HL-60/S4 treated with phorbol 12-myristate 13-acetate at 8.2 ng/mL for 4 days and 3 days (cell line): Measurements from ENCODE around the gene ROBO1.

ENCODE experiments used
- in situ Hi-C: fragments of 300-500 bp; cut with MboI; formaldehyde crosslinking; loops from 2 replicates; pipeline ENCODE4 v1.15.0; 2022; ENCODE audit warnings: low sequenced_read_pairs

ROBO1 gene

DNA sequence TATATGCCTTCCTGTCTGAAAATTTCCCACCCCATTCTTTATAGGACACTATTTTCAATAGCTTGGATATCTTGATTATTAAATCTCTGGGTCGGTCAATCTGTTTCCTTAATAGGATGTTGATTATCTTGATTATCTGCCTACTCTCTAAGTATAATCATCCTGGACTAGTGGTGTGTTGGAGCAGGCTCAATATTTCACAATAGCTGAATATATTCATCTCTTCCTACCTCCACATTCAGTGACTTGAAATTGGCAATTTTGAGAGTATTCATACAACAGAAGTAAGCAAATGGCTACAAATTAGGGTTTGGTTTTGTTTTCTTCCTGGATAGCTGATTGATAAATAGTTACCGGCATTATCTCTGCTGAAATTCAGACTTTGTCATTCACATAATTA lies 1162.6 kb downstream of the ROBO1 start:
- in situ Hi-C loops = no loop called here

DNA sequence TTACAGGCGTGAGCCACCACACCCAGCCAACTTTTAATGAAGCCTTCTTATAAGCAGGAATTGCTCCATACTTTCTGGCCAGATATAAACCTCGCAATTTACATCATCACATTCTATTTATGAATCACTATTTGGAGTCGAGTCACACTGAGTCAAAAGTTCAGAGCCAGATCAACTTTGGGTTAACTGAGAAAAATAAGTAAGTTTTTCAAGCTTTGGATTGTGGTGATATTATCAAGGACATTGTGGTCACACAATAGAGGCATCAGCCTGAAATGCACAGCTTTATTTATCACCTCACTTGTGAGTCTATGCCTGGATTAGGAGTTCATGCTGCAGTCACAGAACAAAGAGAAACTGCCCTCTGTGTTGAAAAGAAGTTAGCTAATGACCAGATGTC lies 1163.5 kb downstream of the ROBO1 start:
- in situ Hi-C loops = no loop called here

DNA sequence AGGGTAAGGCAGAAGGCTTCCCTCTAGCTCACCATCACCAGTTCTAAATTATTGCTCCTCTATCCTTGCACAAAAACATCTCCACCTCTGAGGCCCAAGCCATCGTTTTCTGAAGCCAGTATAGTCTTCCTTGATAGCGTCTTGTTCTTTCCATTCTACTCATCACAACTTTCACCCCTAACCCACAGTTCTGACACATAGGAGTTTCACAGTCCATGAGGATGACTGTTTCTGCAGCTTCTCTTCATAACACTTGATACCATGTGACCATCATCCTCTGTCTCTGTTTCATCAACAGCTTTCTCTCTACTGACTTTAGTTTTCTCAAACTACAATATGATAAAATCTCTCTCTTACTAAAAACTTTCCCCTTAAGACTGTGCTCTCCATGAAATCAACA lies 1166.5 kb downstream of the ROBO1 start:
- in situ Hi-C loops = no loop called here

DNA sequence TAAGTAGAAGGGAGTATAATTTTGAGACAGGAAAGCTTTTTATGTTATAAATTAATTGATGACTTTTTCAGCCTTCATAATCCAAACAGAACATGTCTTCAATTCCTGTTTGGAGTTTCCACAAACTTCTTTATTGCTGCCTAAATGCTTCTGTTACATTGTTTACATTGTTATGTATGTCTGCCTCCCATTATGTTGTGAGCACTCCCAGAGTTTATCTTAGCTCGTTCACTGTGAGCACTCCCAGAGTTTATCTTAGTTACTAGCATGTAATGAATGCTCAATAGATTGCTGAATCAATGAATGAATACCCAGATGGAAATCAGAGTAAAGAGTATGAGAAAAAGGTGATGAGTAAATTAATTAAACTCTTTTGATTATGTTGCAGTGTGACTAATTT lies 1178.0 kb downstream of the ROBO1 start:
- in situ Hi-C loops = no loop called here

DNA sequence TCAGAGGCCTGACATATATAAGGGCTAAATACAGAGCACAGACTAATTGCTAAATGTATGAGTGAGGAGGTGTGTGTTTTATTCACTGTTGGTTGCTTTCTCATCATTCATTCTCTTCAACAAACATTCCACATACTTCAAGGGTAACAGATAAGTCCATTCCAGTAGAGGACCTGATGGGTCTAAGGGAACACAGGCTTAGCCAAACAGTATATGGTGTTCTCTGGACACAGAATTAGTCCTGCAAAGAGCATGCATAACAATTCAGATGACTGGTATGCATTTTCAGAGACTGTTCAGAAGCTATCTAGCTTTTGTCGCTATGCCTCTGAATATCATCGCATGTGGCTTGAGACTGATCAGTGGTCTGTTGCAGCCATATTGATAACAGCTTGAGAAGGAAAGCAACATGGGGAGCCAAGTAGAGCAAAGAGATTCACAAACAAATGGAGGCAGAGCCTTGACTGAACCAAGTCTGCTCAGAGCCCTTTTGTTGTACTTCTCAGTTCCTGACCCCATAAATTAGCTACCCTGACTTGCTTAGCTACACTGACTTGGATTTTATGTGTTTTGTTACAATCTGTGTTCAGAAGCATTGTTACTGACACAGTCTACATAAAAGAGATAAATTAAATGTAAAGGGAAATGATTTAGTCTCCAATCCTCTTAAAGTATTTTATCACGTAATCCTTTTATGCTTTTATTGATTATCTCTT lies 1178.7 kb downstream of the ROBO1 start:
- in situ Hi-C loops = no loop called here

DNA sequence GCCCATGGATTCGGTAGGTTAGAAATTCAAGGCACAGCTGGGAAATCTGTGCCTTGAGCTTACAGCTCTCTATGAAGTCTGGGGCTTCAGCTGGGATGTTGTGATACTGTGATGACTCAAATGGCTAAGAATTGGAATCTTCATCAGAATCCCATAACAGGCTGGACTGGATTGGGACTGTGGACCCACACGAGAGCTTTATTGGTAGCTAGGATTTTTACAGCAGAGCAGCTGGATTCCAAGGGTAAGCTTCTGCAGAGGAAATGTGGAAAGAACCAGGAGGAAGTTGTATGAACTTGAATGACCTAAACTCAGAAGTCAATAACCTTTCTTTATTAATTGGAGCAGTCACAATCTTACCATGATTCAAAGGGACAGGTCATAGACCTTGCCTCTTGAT lies 1187.1 kb downstream of the ROBO1 start:
- in situ Hi-C loops = no loop called here

DNA sequence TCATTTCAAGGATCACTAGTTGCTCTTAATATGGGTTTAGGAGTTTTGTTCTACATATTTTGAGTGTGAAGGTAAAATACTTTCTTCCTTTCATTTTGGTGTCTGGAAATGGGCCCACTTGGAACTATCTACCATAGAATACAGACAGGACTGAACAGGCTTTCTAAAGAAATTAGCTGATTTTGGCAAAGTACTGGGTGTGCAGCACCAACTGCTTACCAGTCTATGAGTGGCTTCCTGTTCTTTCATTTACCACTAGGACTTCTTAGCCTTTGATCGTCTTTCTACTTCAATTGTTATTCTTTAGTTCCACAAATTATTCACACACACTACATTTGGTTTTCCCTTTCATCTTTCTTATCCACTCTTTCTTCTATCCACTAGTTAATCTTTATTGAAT lies 1196.3 kb downstream of the ROBO1 start:
- in situ Hi-C loops = no loop called here

DNA sequence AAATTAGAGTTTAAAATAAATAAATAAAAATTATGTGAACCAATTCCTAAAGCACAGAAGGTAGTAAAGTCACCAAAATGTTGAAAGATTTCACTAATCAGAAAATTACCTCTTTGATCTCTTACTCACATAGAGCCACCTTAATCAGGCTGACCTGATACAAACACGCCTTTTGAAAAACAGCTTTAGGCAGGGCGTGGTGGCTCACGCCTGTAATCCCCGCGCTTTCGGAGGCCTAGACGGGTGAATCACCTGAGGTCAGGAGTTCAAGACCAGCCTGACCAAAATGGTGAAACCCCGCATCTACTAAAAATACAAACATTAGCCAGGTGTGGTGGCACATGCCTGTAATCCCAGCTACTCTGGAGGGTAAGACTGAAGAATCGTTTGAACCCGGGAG lies 1197.3 kb downstream of the ROBO1 start:
- in situ Hi-C loops = no loop called here

DNA sequence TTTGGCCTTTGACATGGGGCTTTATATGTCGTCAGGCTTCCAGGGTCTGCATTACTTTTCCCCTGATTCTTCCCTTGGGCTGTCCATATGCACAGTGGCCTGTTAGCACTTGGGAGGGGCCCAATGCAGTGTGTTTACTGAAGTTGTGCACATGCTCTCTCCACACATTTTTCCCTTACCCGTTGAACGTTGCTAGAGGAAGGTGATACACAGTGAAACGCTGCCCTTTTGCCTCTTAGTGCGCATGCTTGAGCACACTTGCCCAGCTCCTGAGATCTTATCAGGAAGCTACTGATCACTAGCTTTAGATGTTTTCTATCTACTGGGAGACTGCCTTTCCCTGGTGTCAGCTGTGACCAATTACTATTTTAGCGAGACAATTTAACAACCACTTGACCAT lies 1198.0 kb downstream of the ROBO1 start:
- in situ Hi-C loops = no loop called here

DNA sequence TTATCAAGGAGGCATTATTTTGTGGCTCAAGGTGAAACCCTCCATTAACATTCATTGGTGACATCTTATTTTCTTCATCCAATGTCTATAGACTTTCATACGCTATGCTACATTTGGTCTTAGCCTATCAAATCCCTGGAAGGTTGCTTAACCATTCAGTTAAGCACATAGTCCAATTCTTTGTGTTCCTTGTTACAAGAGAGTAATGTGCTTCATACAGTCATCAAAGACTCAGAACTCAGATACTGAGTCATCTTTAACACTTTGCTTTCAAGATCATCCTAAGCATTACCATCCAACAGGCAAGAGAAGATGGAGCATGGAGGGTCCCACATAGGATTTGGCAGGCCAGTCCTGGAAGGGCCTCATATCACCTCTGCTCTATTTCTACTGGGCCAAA lies 1202.1 kb downstream of the ROBO1 start:
- in situ Hi-C loops = no loop called here

DNA sequence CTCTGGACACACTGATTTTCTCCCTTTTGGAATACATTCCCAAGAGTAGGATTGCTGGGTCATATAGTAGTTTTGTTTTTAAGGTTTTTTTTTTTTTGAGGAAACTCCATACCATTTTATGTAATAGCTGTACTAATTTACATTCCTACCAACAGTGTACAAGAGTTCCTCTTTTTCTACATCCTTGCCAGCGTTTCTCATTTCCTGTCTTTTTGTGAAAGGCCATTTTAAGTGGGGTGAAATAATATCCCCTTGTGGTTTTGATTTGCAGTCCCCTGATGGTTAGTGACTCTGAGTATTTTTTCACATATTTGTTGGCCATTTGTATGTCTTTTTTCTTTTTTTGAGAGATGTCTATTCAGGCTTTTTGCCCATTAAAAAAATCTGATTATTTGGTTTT lies 1205.5 kb downstream of the ROBO1 start:
- in situ Hi-C loops = no loop called here
